GM21528 (cell line): ENCODE data around the gene SLC51B.
"Not testable (repeated sequence)": the region's sequence is repeated elsewhere in the genome, so short reads cannot be mapped to it uniquely, and the experiment has no call there.

Source experiments
- ATAC-seq: cut with Tn5 transposase; IDR thresholded peaks from one replicate; pipeline ENCODE4 v1.9.1; 2021; ENCODE audit warnings: mild to moderate bottlenecking, moderate library complexity; ENCODE audit not compliant: unreplicated experiment, low FRiP score

Gene SLC51B

GRCh38 chr15:65062726-65063125 lies 17.5 kb downstream of the SLC51B start:
- ATAC-seq = no peak

GRCh38 chr15:65066001-65066634 lies 20.9 kb downstream of the SLC51B start:
- ATAC-seq = no peak

- no peak for ATAC-seq
These were observed 21.6 kb downstream of the SLC51B start for GRCh38 chr15:65066635-65067316.

- no peak for ATAC-seq
These were observed 22.1 kb downstream of the SLC51B start for GRCh38 chr15:65067317-65067644.

GRCh38 chr15:65067645-65068402 lies 22.6 kb downstream of the SLC51B start, which contains the start of gene RASL12:
Gene RASL12, minus strand, starts transcription at chr15:65067991. Its CDS starts 156 bp downstream, at chr15:65067835.
- ATAC-seq = no peak

- ATAC-seq = no peak
These were observed 23.2 kb downstream of the SLC51B start for GRCh38 chr15:65068403-65068788.

GRCh38 chr15:65069179-65069578 lies 24.0 kb downstream of the SLC51B start:
- no peak for ATAC-seq

GRCh38 chr15:65069779-65070546 lies 24.8 kb downstream of the SLC51B start:
- ATAC-seq = no peak

GRCh38 chr15:65071381-65071811 lies 26.2 kb downstream of the SLC51B start:
- ATAC-seq = no peak

GRCh38 chr15:65072027-65072426 lies 26.8 kb downstream of the SLC51B start:
- no peak for ATAC-seq

GRCh38 chr15:65072617-65073016 lies 27.4 kb downstream of the SLC51B start:
- no peak for ATAC-seq

GRCh38 chr15:65074946-65075345 lies 29.8 kb downstream of the SLC51B start:
- ATAC-seq = not testable (repeated sequence)

GRCh38 chr15:65075607-65076395 lies 30.6 kb downstream of the SLC51B start:
- not testable (repeated sequence) for ATAC-seq

GRCh38 chr15:65076486-65077290 lies 31.5 kb downstream of the SLC51B start, which contains the start of gene KBTBD13:
Gene KBTBD13, plus strand, starts transcription at chr15:65076746. Its CDS starts 70 bp downstream, at chr15:65076816.
- no peak for ATAC-seq

GRCh38 chr15:65077291-65077980 lies 32.2 kb downstream of the SLC51B start:
- no peak for ATAC-seq

- ATAC-seq = no peak
These were observed 32.8 kb downstream of the SLC51B start for GRCh38 chr15:65077981-65078352.

GRCh38 chr15:65079580-65079979 lies 34.4 kb downstream of the SLC51B start:
- ATAC-seq = no peak

GRCh38 chr15:65081270-65081669 lies 36.1 kb downstream of the SLC51B start:
- ATAC-seq = no peak

GRCh38 chr15:65081758-65082157 lies 36.6 kb downstream of the SLC51B start:
- ATAC-seq = no peak
